Heart right ventricle (tissue), 16 donors: ENCODE measurements around the gene RNF208. TPM values are rescaled to one million over a fixed set of nuclear protein-coding genes. Genes with fewer than 3 reads are reported as not detected.

Source experiments
- ATAC-seq, 8 donors: fragments of 200-7000 bp; cut with Tn5 transposase; one replicate each; pipeline ENCODE4 v1.9.1; 2020; ENCODE audit warnings: mild to moderate bottlenecking in 8 of 8, moderate library complexity in 8 of 8, moderate number of reproducible peaks in 1 of 8
- DNase-seq, 2 donors: peaks; one replicate each; pipeline ENCODE4 v3.0.0-alpha.2; 2020
- H3K27ac ChIP-seq, 10 donors: fragments of 200-600 bp; sonication (generic) in 2 of 10; one replicate each; pipeline versions ENCODE4 v1.5.0 to v1.8.0; 2020 to 2022; ENCODE audit warnings: mild to moderate bottlenecking in 3 of 10
- H3K27me3 ChIP-seq, 7 donors: fragments of 200-600 bp; one replicate each; pipeline ENCODE4 v1.8.0; 2021 to 2022; ENCODE audit warnings: mild to moderate bottlenecking in 2 of 7
- H3K36me3 ChIP-seq, 9 donors: fragments of 200-600 bp; sonication (generic) in 1 of 9; one replicate each; pipeline versions ENCODE4 v1.5.0 to v1.8.0; 2020 to 2022; ENCODE audit warnings: mild to moderate bottlenecking in 2 of 9
- H3K4me1 ChIP-seq, 9 donors: fragments of 200-600 bp; sonication (generic) in 1 of 9; one replicate each; pipeline versions ENCODE4 v1.5.0 to v1.8.0; 2020 to 2022; ENCODE audit warnings: mild to moderate bottlenecking in 4 of 9
- H3K4me3 ChIP-seq, 10 donors: fragments of 200-600 bp; sonication (generic) in 2 of 10; one replicate each; pipeline versions ENCODE4 v1.5.0 to v1.8.0; 2020 to 2022; ENCODE audit warnings: mild to moderate bottlenecking in 7 of 10, moderate library complexity in 2 of 10
- H3K9me3 ChIP-seq, 11 donors: fragments of 200-600 bp in 10 of 11; sonication (generic) in 2 of 11; one replicate each; pipeline versions ENCODE4 v1.5.0 to v1.8.0; 2013 to 2022; ENCODE audit warnings: mild to moderate bottlenecking in 2 of 11, control low read depth in 1 of 11, moderate library complexity in 1 of 11
- CTCF ChIP-seq, 9 donors: fragments of 200-600 bp; sonication (generic) in 2 of 9; IDR thresholded peaks; one replicate each; pipeline versions ENCODE4 v1.5.0 to v1.8.0; 2021 to 2022; ENCODE audit warnings: antibody characterized with exemption in 9 of 9, mild to moderate bottlenecking in 5 of 9, moderate library complexity in 1 of 9
- WGBS, 2 donors: extraction: QIAGEN DNeasy Blood & Tissue Kit; methylation state at CpG; one replicate each; pipeline ENCODE4 v1.1.7; 2013; ENCODE audit warnings: inconsistent platforms in 1 of 2; 5-methylcytosine and 5-hydroxymethylcytosine counted together
- intact Hi-C, 10 donors: fragments of 100-400 bp; cut with DNase I; formaldehyde crosslinking; loops; one replicate each; pipeline versions ENCODE4 v1.11.1 to v1.14.2; 2022
- polyA plus RNA-seq, 2 donors: library from polyadenylated mRNA; stranded (reverse); fragments of 200-250 nt; gene quantifications; one replicate each; pipeline ENCODE4 v1.2.3, GENCODE V29; 2013
- total RNA-seq, 10 donors: library from RNA; stranded (reverse); fragmentation: NEBNext Ultra II Directional in 3 of 10; extraction: Animal tissue kit (Norgen Biotek cat#: 25700) in 3 of 10; gene quantifications; one replicate each; pipeline versions ENCODE4 v1.2.1 to v1.2.4, GENCODE V29; 2021 to 2023
- donor health status: Arrhythmogenic right ventricular cardiomyopathy.
- donor health status: ischemic (EF 13 %, LVEDD 7.1; RV severe dilation, severe dysfunction).
- donor health status: healthy with polysubstance abuse.
- donor health status: DM: no; HTN: yes; CAD: no.
- donor health status: DM: no; HTN: no; CAD: no.
- donor health status: ischemic (EF 25% LVEDD 6.9; RV normal size, moderate dysfunction).
- donor health status: ischemic (EF 25% LVEDD 5.7; RV mildly dilated, moderate dysfunction).
- donor health status: healthy.
- donor health status: DM: yes; HTN: yes; CAD: no.
- donor health status: Ischemic cardiomyopathy.
- donor health status: ischemic (EF 35%, LVEDD 5.7; RV mildly dilated, moderate dysfunction).
- donor health status: nonischemic (EF 11% LVEDD 7.7; RV severe dilation, severe dysfunction).
- donor health status: DM: yes; HTN: yes; CAD: no.
- donor health status: PGD.
- donor health status: ischemic (EF 29% LVEDD 5.4; RV normal size, mild dysfunction).
- donor health status: nonischemic (EF 23%, LVEDD 6.1; RV moderate dilation, normal function).

RNF208 gene
- total and polyA plus RNA-seq, 12 donors = 14.2 to 83.8 (median 24.1) TPM

GRCh38 chr9:137230705-137231371 lies 8.8 kb upstream of the RNF208 start, which contains the start of gene SLC34A3:
TSS of gene SLC34A3 (plus strand) at chr9:137230901. CDS start at chr9:137231703, 802 bp downstream.
- no peak for DNase-seq
- peaks cover 16 to 69% (median 64%) of the 10 kb centered on the region in 7 donors for H3K27me3 ChIP-seq
- intact Hi-C loops = loop anchor here in 1 of 10 donors (10.0 kb wide), 1 partner anchor 446 kb away; no protein-coding TSS in a partner anchor
- H3K4me3 ChIP-seq = no peak within 1 kb of the TSS
- H3K9me3 ChIP-seq = no peaks in the 10 kb centered on the region
- TF ChIP-seq CTCF (IDR thresholded peaks at IDR 0.05) = no peak
- no peaks in the 10 kb centered on the region for H3K36me3 ChIP-seq
- WGBS, 2 donors = 58 to 68% methylated on average over 14 of the region's 14 CpGs
- H3K4me1 ChIP-seq = peaks cover 0 to 11% (median 2%) of the 10 kb centered on the region in 9 donors
- no peak within 1 kb of the TSS for H3K27ac ChIP-seq
- ATAC-seq = no peak

GRCh38 chr9:137229903-137230704 lies 8.1 kb upstream of the RNF208 start:
- DNase-seq = no peak
- TF ChIP-seq CTCF (IDR thresholded peaks at IDR 0.05) = no peak
- Histone ChIP-seq H3K27ac (no peak overlapping the region), H3K36me3 (no peaks in the 10 kb centered on the region), H3K4me1 (peaks cover 0 to 7% (median 0%) of the 10 kb centered on the region in 9 donors), H3K27me3 (peaks cover 16 to 67% (median 63%) of the 10 kb centered on the region in 7 donors), H3K9me3 (no peaks in the 10 kb centered on the region), H3K4me3 (no peak overlapping the region)
- ATAC-seq = no peak
- intact Hi-C loops = loop anchor here in 8 of 10 donors (2.0 to 10.0 kb wide), 7 partner anchors 38 to 445 kb away; partner anchors contain the start of genes ANAPC2 (in 1 of the 8) and SSNA1 (in 1 of the 8)
- WGBS, 2 donors = 63 to 64% methylated on average over 25 to 31 of the region's 31 CpGs

GRCh38 chr9:137228968-137229896 lies 7.2 kb upstream of the RNF208 start:
- TF ChIP-seq CTCF (IDR thresholded peaks at IDR 0.05) = no peak
- peaks cover 16 to 60% (median 58%) of the 10 kb centered on the region in 7 donors for H3K27me3 ChIP-seq

More at GRCh38 chr9:137228968-137229896, 7.2 kb upstream of the RNF208 start:
- 62 to 66% methylated on average over 25 to 27 of the region's 27 CpGs for WGBS, 2 donors
- ATAC-seq (no peak), DNase-seq (no peak)
- no peak overlapping the region for H3K4me3 ChIP-seq
- no peaks in the 10 kb centered on the region for H3K9me3 ChIP-seq
- no peaks in the 10 kb centered on the region for H3K36me3 ChIP-seq
- H3K27ac ChIP-seq = no peak overlapping the region
- intact Hi-C loops = loop anchor here in 7 of 10 donors (2.0 to 5.0 kb wide), 6 partner anchors 37 to 112 kb away; partner anchors contain the start of genes ANAPC2 (in 1 of the 7) and SSNA1 (in 1 of the 7)
- H3K4me1 ChIP-seq = peaks cover 0 to 9% (median 3%) of the 10 kb centered on the region in 9 donors
